NCI-H510A (cell line): ENCODE results near the gene IMPG2.
"Not testable (repeated sequence)": the region's sequence is repeated elsewhere in the genome, so short reads cannot be mapped to it uniquely, and the experiment has no call there.

ENCODE experiments used
- DNase-seq: peaks from one replicate; lab custom pipeline; 2025; lab: John Stamatoyannopoulos, UW

The IMPG2 gene

GRCh38 chr3:101320475-101320874 is at the start of gene IMPG2:
Gene IMPG2 (minus strand): TSS chr3:101320575. CDS start chr3:101320372, 203 bp downstream.
- no peak for DNase-seq

GRCh38 chr3:101362406-101362805 is 42.0 kb upstream of the IMPG2 start:
- DNase-seq = no peak

- DNase-seq = no peak
Observed at GRCh38 chr3:101351829-101352228, 31.5 kb upstream of the IMPG2 start.

- DNase-seq = no peak
Observed at GRCh38 chr3:101340591-101340990, 20.2 kb upstream of the IMPG2 start.

- DNase-seq = no peak
Observed at GRCh38 chr3:101333883-101334282, 13.5 kb upstream of the IMPG2 start.

GRCh38 chr3:101329016-101329673 is 8.8 kb upstream of the IMPG2 start:
- DNase-seq = no peak

- no peak for DNase-seq
Observed at GRCh38 chr3:101325393-101326134, 5.2 kb upstream of the IMPG2 start.

- DNase-seq = no peak
Observed at GRCh38 chr3:101319531-101319930, 844 bp downstream of the IMPG2 start.

GRCh38 chr3:101312545-101312944 is 7.8 kb downstream of the IMPG2 start:
- no peak for DNase-seq

- DNase-seq = no peak
Observed at GRCh38 chr3:101311676-101312075, 8.7 kb downstream of the IMPG2 start.

GRCh38 chr3:101310978-101311375 is 9.4 kb downstream of the IMPG2 start:
- no peak for DNase-seq

GRCh38 chr3:101308147-101308772 is 12.1 kb downstream of the IMPG2 start:
- not testable (repeated sequence) for DNase-seq

- no peak for DNase-seq
Observed at GRCh38 chr3:101303836-101304235, 16.5 kb downstream of the IMPG2 start.

- no peak for DNase-seq
Observed at GRCh38 chr3:101303089-101303731, 17.2 kb downstream of the IMPG2 start.

GRCh38 chr3:101300073-101300472 is 20.3 kb downstream of the IMPG2 start:
- DNase-seq = no peak

- DNase-seq = no peak
Observed at GRCh38 chr3:101292027-101292426, 28.3 kb downstream of the IMPG2 start.

GRCh38 chr3:101288294-101288693 is 32.1 kb downstream of the IMPG2 start:
- DNase-seq = no peak

GRCh38 chr3:101284757-101285156 is 35.6 kb downstream of the IMPG2 start:
- no peak for DNase-seq

GRCh38 chr3:101281521-101282030 is 38.8 kb downstream of the IMPG2 start:
- no peak for DNase-seq

GRCh38 chr3:101279765-101280385 is 40.5 kb downstream of the IMPG2 start:
- DNase-seq = no peak

- no peak for DNase-seq
Observed at GRCh38 chr3:101279162-101279561, 41.2 kb downstream of the IMPG2 start.

- no peak for DNase-seq
Observed at GRCh38 chr3:101278727-101279126, 41.6 kb downstream of the IMPG2 start.
